Measurements from ENCODE around the gene NPEPL1. TPM values are rescaled to one million over a fixed set of nuclear protein-coding genes. Genes with fewer than 3 reads are reported as not detected.
A peak's percentile ranks its signal among the peaks of the same experiment; 100 is the strongest.

Gene NPEPL1
- total RNA-seq, 1 donor from 2014 or later = 31.3 TPM

DNA sequence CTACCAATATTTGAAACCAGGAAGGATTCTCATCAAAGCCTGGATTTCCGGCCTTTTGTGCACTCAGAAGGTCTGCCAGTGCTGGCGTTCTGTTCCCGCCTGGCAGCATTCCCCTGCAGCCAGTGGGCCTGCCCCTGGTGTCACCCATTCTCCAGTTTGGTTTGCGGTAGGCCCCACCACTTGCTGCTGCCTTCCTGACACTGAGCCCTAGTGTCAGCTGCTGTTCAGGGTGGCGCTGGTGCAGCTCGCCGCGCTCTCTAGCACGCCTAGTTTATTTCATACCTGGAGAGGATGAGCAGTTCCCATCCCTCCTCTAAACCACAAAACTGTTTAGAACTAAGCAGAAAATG, 9.5 kb downstream of the NPEPL1 start:
- H3K27ac Mint-ChIP-seq (ENCODE audit: unreplicated experiment) = no peak overlapping the region

DNA sequence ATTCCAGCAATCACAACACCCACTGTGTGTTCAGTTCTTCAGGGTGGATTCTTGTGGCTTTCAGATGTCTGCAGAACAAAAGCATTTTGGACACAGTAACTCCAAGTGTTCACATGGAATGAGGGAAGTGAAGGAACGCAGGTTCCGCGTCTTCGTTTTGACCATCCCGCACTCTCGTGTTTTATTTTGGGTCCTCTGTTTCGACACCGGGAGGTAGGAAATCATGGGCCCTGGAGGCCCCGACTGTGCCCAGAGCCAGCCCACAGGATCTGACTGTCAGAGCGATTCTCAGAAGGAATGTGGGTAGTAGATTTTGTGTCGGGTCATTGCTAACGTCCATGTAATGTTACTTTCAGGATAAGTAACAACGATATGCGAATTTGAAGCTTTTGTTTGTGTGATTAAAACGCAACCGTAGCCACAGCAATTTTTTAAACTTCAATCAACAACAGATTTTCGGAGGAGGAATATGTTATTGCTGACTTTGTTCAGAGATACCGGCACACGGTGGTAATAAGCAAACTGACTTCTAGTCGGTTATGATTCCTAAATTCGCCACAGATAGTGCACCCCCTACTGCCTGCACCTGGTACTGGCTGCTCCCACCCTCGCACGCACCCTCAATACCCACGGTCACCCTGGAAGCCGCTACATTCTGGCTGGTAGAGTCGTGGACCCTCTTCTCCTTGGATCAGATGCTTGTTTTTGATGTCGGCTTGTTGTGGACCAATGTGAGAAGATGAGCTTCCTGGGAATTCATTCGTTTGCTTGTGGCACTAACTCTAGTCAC, 10.5 kb downstream of the NPEPL1 start:
- no peaks in the 10 kb centered on the region for H3K4me1 Mint-ChIP-seq (ENCODE audit: low read depth)
- H3K27me3 Mint-ChIP-seq (ENCODE audit: low read depth) = no peaks in the 10 kb centered on the region
- H3K9me3 Mint-ChIP-seq (ENCODE audit: low read depth) = peaks cover 3% of the 10 kb centered on the region
- TF ChIP-seq, protein P1, sequence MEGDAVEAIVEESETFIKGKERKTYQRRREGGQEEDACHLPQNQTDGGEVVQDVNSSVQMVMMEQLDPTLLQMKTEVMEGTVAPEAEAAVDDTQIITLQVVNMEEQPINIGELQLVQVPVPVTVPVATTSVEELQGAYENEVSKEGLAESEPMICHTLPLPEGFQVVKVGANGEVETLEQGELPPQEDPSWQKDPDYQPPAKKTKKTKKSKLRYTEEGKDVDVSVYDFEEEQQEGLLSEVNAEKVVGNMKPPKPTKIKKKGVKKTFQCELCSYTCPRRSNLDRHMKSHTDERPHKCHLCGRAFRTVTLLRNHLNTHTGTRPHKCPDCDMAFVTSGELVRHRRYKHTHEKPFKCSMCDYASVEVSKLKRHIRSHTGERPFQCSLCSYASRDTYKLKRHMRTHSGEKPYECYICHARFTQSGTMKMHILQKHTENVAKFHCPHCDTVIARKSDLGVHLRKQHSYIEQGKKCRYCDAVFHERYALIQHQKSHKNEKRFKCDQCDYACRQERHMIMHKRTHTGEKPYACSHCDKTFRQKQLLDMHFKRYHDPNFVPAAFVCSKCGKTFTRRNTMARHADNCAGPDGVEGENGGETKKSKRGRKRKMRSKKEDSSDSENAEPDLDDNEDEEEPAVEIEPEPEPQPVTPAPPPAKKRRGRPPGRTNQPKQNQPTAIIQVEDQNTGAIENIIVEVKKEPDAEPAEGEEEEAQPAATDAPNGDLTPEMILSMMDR (IDR thresholded peaks at IDR 0.05) = peak; percentile 55
- peaks cover 33% of the 10 kb centered on the region for H3K36me3 Mint-ChIP-seq (ENCODE audit: low read depth)
- no peak overlapping the region for H3K27ac Mint-ChIP-seq (ENCODE audit: unreplicated experiment)
- H3K4me3 Mint-ChIP-seq (ENCODE audit: unreplicated experiment) = no peak overlapping the region
- peak; percentile 24 for DNase-seq (ENCODE audit: low spot score)

More for the DNA sequence above, 9.5 kb downstream of the NPEPL1 start:
- Mint-ChIP-seq H3K36me3 (ENCODE audit: low read depth) (peaks cover 36% of the 10 kb centered on the region), H3K4me1 (ENCODE audit: low read depth) (no peaks in the 10 kb centered on the region), H3K9me3 (ENCODE audit: low read depth) (peaks cover 3% of the 10 kb centered on the region), H3K27me3 (ENCODE audit: low read depth) (no peaks in the 10 kb centered on the region), H3K4me3 (ENCODE audit: unreplicated experiment) (no peak overlapping the region)
- DNase-seq (ENCODE audit: low spot score) = peak; percentile 59
- TF ChIP-seq, protein P1 (IDR thresholded peaks at IDR 0.05) = no peak

DNA sequence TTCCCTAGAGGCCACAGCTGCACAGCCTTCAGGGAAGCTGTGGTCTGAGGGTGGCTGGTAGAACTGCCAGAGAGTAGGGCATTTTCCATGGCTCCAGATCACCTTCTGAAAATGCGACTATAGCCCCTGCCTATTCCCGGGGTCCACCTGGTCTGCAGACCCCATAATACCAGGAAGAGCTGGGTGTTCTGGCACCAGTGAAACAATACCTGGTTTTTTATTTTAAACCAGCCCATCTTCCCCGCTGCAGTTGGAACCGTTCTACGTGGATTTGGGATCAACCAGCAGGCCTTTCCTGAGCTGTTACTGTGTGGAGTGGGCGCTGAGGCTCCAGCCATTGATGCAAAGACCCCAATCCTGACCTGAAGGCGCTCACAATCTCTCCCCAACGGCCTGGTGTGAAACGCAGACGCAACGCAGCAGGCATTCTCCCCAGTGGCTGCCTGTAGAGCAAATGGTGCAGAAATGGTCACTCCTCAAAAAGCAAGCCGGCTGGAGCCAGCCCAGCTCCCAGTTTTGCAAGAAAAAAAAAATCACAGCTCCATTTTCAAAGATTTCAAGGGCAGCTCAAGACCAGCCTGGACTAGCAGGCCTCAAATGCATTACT, 11.3 kb downstream of the NPEPL1 start:
- Mint-ChIP-seq H3K4me3 (ENCODE audit: unreplicated experiment) (no peak overlapping the region), H3K9me3 (ENCODE audit: low read depth) (peaks cover 3% of the 10 kb centered on the region), H3K27ac (ENCODE audit: unreplicated experiment) (no peak overlapping the region), H3K4me1 (ENCODE audit: low read depth) (no peaks in the 10 kb centered on the region), H3K27me3 (ENCODE audit: low read depth) (no peaks in the 10 kb centered on the region), H3K36me3 (ENCODE audit: low read depth) (peaks cover 31% of the 10 kb centered on the region)
- TF ChIP-seq, protein P1 (IDR thresholded peaks at IDR 0.05) = no peak
- DNase-seq (ENCODE audit: low spot score) = peak; percentile 35

DNA sequence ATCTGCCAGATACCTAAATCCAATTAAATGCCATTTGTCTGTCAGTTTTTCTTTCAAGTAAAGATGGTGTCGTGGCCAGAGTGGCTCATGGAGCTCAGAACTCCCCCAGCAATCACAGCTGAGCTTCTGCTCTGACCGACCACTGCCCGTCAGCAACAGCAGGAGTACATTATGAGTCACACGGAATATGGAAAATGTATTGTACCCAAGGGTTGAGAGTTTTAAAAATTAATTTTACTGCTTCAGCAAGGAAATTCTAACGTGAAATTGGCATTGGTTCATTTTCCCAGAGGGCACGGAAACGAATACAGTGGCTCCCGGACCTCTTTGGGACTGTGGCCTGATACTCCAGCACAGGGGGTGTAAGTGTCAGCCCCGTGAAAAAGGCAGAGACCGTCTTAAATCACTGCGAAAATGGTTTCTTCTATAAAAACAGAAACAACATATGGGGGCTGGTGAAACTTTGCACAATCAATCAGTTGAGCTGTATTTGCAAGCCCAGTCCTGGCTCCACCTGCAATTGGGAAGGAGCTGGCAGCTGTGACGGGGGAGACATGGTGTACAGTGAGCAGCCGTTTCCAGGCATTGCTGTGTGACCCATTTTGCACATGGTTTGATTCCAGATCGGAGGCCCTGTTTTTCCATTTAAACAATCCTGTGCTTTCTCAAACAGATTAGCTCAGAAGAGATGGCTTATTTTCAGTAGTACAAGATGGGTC, 12.8 kb downstream of the NPEPL1 start:
- DNase-seq (ENCODE audit: low spot score) = peak; percentile 34
- Mint-ChIP-seq H3K9me3 (ENCODE audit: low read depth) (peaks cover 3% of the 10 kb centered on the region), H3K4me1 (ENCODE audit: low read depth) (no peaks in the 10 kb centered on the region), H3K4me3 (ENCODE audit: unreplicated experiment) (no peak overlapping the region), H3K27me3 (ENCODE audit: low read depth) (no peaks in the 10 kb centered on the region), H3K27ac (ENCODE audit: unreplicated experiment) (no peak overlapping the region), H3K36me3 (ENCODE audit: low read depth) (peaks cover 23% of the 10 kb centered on the region)
- TF ChIP-seq, protein P1 (IDR thresholded peaks at IDR 0.05) = no peak

DNA sequence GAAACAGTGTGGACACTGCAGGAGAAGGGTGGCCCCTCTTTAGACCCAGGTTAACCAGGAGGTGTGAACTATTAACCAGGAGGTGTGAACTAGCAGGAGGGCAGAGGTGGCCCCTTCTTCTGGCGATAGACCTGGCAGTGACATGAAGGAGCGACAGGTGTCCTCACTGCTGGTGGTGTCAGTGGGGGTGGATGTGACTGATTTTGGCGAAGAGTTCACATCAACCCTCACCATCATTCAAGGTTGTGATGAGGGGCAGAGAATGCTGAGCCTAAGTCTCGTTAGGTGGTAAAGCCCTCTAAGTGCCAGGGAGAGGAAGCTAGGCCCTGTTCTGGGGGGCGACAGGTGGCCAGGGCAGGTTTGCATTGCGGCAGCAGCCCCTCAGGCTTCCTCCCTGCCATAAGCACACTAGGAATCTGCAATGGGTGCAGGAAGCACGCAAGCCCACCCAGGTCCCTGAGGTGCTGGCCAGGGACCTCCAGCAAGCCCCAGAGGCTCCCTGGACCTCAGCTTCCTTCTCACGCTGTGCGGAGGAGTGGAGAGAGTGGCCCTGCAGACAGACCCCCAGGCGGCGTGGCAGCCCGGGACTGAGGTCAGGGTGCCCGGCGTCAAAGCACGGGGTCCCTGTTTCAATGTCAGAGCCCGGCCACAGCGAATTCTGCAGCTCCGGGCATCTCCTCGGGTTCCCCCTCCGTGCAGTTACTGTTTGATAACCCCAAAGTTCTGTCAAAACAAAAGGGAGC, 13.7 kb downstream of the NPEPL1 start:
- H3K27me3 Mint-ChIP-seq (ENCODE audit: low read depth) = no peaks in the 10 kb centered on the region
- H3K4me3 Mint-ChIP-seq (ENCODE audit: unreplicated experiment) = no peak overlapping the region
- peaks cover 3% of the 10 kb centered on the region for H3K9me3 Mint-ChIP-seq (ENCODE audit: low read depth)
- H3K36me3 Mint-ChIP-seq (ENCODE audit: low read depth) = peaks cover 22% of the 10 kb centered on the region
- no peak overlapping the region for H3K27ac Mint-ChIP-seq (ENCODE audit: unreplicated experiment)
- DNase-seq (ENCODE audit: low spot score) = peak; percentile 64
- no peaks in the 10 kb centered on the region for H3K4me1 Mint-ChIP-seq (ENCODE audit: low read depth)
- TF ChIP-seq, protein P1 (IDR thresholded peaks at IDR 0.05) = no peak
